ENCODE results near the gene TIAM1.

TIAM1 gene

GRCh38 chr21:31151156-31152045, 192.7 kb downstream of the TIAM1 start:
- H3K27me3 ChIP-seq (ENCODE audit: low read length), result no peaks in the 10 kb centered on the region
- no peaks in the 10 kb centered on the region for H3F3A ChIP-seq (ENCODE audit: insufficient read depth)
- H3K27ac ChIP-seq (ENCODE audit: low read depth, low read length), result no peak overlapping the region
- no peak overlapping the region for H3K4me2 ChIP-seq (ENCODE audit: low read depth, low read length, poor library complexity, severe bottlenecking)
- H3K9me3 ChIP-seq (ENCODE audit: insufficient read depth, low read length), result no peaks in the 10 kb centered on the region
- no peaks in the 10 kb centered on the region for H3K9me2 ChIP-seq (replicated peaks; ENCODE audit: insufficient read depth, low read length)
- no peaks in the 10 kb centered on the region for H3K36me3 ChIP-seq (ENCODE audit: low read length)
- H3K4me3 ChIP-seq (ENCODE audit: insufficient read depth, low read length, poor library complexity, severe bottlenecking), result no peak overlapping the region
- no peak overlapping the region for H2AFZ ChIP-seq (ENCODE audit: low read depth, low read length, severe bottlenecking)
- TF ChIP-seq CTCF (IDR thresholded peaks at IDR 0.05; ENCODE audit: insufficient read depth, low read length, poor library complexity, severe bottlenecking) (no peak), EZH2phosphoT487 (conservative IDR thresholded peaks at IDR 0.05; ENCODE audit: low read length) (no peak)
- H4K20me1 ChIP-seq (ENCODE audit: low read depth, low read length), result no peaks in the 10 kb centered on the region
- H3K79me2 ChIP-seq (ENCODE audit: insufficient read depth, low read length), result no peaks in the 10 kb centered on the region
- no peak overlapping the region for H3K9ac ChIP-seq (ENCODE audit: low read length)

GRCh38 chr21:31145274-31145673, 198.8 kb downstream of the TIAM1 start:
- H3K27me3 ChIP-seq (ENCODE audit: low read length), result no peaks in the 10 kb centered on the region
- no peak overlapping the region for H2AFZ ChIP-seq (ENCODE audit: low read depth, low read length, severe bottlenecking)
- TF ChIP-seq CTCF (IDR thresholded peaks at IDR 0.05; ENCODE audit: insufficient read depth, low read length, poor library complexity, severe bottlenecking) (no peak), EZH2phosphoT487 (conservative IDR thresholded peaks at IDR 0.05; ENCODE audit: low read length) (no peak)
- H3K4me2 ChIP-seq (ENCODE audit: low read depth, low read length, poor library complexity, severe bottlenecking), result no peak overlapping the region
- no peaks in the 10 kb centered on the region for H3K9me2 ChIP-seq (replicated peaks; ENCODE audit: insufficient read depth, low read length)
- H3K36me3 ChIP-seq (ENCODE audit: low read length), result no peaks in the 10 kb centered on the region
- H3K79me2 ChIP-seq (ENCODE audit: insufficient read depth, low read length), result no peaks in the 10 kb centered on the region
- H3K9ac ChIP-seq (ENCODE audit: low read length), result no peak overlapping the region
- no peak overlapping the region for H3K4me3 ChIP-seq (ENCODE audit: insufficient read depth, low read length, poor library complexity, severe bottlenecking)
- no peak overlapping the region for H3K27ac ChIP-seq (ENCODE audit: low read depth, low read length)
- H3K9me3 ChIP-seq (ENCODE audit: insufficient read depth, low read length), result no peaks in the 10 kb centered on the region
- no peaks in the 10 kb centered on the region for H3F3A ChIP-seq (ENCODE audit: insufficient read depth)
- no peaks in the 10 kb centered on the region for H4K20me1 ChIP-seq (ENCODE audit: low read depth, low read length)

- no peak for TF ChIP-seq CTCF (IDR thresholded peaks at IDR 0.05; ENCODE audit: insufficient read depth, low read length, poor library complexity, severe bottlenecking)
- TF ChIP-seq EZH2phosphoT487 (conservative IDR thresholded peaks at IDR 0.05; ENCODE audit: low read length), result no peak
- no peak overlapping the region for H3K4me2 ChIP-seq (ENCODE audit: low read depth, low read length, poor library complexity, severe bottlenecking)
- H3K4me3 ChIP-seq (ENCODE audit: insufficient read depth, low read length, poor library complexity, severe bottlenecking), result no peak overlapping the region
- H3K27ac ChIP-seq (ENCODE audit: low read depth, low read length), result no peak overlapping the region
- no peaks in the 10 kb centered on the region for H4K20me1 ChIP-seq (ENCODE audit: low read depth, low read length)
- 0 out of 2 replicates have a peak, but pooled peaks cover 4% of the 10 kb centered on the region for H3K36me3 ChIP-seq (ENCODE audit: low read length)
- H3K27me3 ChIP-seq (ENCODE audit: low read length), result no peaks in the 10 kb centered on the region
- no peak overlapping the region for H2AFZ ChIP-seq (ENCODE audit: low read depth, low read length, severe bottlenecking)
- no peaks in the 10 kb centered on the region for H3K9me2 ChIP-seq (replicated peaks; ENCODE audit: insufficient read depth, low read length)
- no peak overlapping the region for H3K9ac ChIP-seq (ENCODE audit: low read length)
- no peaks in the 10 kb centered on the region for H3K9me3 ChIP-seq (ENCODE audit: insufficient read depth, low read length)
- H3K79me2 ChIP-seq (ENCODE audit: insufficient read depth, low read length), result no peaks in the 10 kb centered on the region
- H3F3A ChIP-seq (ENCODE audit: insufficient read depth), result no peaks in the 10 kb centered on the region
Observed at GRCh38 chr21:31143036-31143435, 201.0 kb downstream of the TIAM1 start.

Measured in SU-DHL-6 (cell line).